ENCODE data around the gene FIBIN. TPM values are rescaled to one million over a fixed set of nuclear protein-coding genes. Genes with fewer than 3 reads are reported as not detected.

FIBIN gene
- total and polyA plus RNA-seq, 2 donors (not counting 3 experiments of a cell fraction or from before 2014, with no cell fraction given), result not detected

- H3K79me2 ChIP-seq (ENCODE audit: control insufficient read depth, insufficient read depth, low read length), result no peaks in the 10 kb centered on the region
- no peak overlapping the region for H3K4me3 ChIP-seq (replicated peaks in 1 of 3; ENCODE audit: insufficient read depth in 1 of 3, low read depth in 1 of 3, low read length in 3 of 3)
- intact Hi-C loops (cut with micrococcal nuclease) (no loop called here), dilution Hi-C loops (cut with MboI; ENCODE audit: extremely low pct_ligation_motif_present, low sequenced_read_pairs) (no loop called here)
- no peaks in the 10 kb centered on the region for H3K9me3 ChIP-seq (replicated peaks; ENCODE audit: control insufficient read depth, insufficient read depth, low read length)
- TF ChIP-seq, protein P1, sequence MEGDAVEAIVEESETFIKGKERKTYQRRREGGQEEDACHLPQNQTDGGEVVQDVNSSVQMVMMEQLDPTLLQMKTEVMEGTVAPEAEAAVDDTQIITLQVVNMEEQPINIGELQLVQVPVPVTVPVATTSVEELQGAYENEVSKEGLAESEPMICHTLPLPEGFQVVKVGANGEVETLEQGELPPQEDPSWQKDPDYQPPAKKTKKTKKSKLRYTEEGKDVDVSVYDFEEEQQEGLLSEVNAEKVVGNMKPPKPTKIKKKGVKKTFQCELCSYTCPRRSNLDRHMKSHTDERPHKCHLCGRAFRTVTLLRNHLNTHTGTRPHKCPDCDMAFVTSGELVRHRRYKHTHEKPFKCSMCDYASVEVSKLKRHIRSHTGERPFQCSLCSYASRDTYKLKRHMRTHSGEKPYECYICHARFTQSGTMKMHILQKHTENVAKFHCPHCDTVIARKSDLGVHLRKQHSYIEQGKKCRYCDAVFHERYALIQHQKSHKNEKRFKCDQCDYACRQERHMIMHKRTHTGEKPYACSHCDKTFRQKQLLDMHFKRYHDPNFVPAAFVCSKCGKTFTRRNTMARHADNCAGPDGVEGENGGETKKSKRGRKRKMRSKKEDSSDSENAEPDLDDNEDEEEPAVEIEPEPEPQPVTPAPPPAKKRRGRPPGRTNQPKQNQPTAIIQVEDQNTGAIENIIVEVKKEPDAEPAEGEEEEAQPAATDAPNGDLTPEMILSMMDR (IDR thresholded peaks at IDR 0.05; ENCODE audit: extremely low read depth in 1 of 2, insufficient read depth in 1 of 2, low read depth in 1 of 2, low read length in 2 of 2), result no peak
- TF ChIP-seq MYC (IDR thresholded peaks at IDR 0.05; ENCODE audit: low read depth, low read length) (no peak), POLR2A (IDR thresholded peaks at IDR 0.05; ENCODE audit: low read depth, low read length) (no peak), JUN (IDR thresholded peaks at IDR 0.05; ENCODE audit: borderline replicate concordance, insufficient read depth, insufficient read length, low read depth) (no peak), MAX (IDR thresholded peaks at IDR 0.05; ENCODE audit: insufficient read depth, insufficient read length) (no peak)
- no peaks in the 10 kb centered on the region for H3K9me1 ChIP-seq (replicated peaks; ENCODE audit: control insufficient read depth, extremely low read depth, insufficient read depth, low read length)
- H3K4me2 ChIP-seq (ENCODE audit: insufficient read depth, low read length), result no peak overlapping the region
- H3K27me3 ChIP-seq (ENCODE audit: control insufficient read depth in 2 of 2, insufficient read depth in 2 of 2, low read length in 2 of 2), result no peaks in the 10 kb centered on the region
- DNase-seq (ENCODE audit: low read depth, low spot score), result no peak
- CTCF ChIA-PET, result no interaction called here
- H4K20me1 ChIP-seq (replicated peaks; ENCODE audit: control insufficient read depth, extremely low read depth, insufficient read depth, low read length), result no peaks in the 10 kb centered on the region
- BruUV-seq (replicated peaks), result no TSS peak
- no peak overlapping the region for H3K9ac ChIP-seq (replicated peaks; ENCODE audit: extremely low read depth, insufficient read depth, low read length)
- no peak for FAIRE-seq
- no peaks in the 10 kb centered on the region for H3K4me1 ChIP-seq (ENCODE audit: control insufficient read depth, extremely low read depth, insufficient read depth, low read length)
- no peaks in the 10 kb centered on the region for H3K36me3 ChIP-seq (ENCODE audit: control insufficient read depth in 2 of 2, extremely low read depth in 1 of 2, insufficient read depth in 2 of 2, low read length in 2 of 2)
- POLR2A ChIA-PET, result no interaction called here
- no peak overlapping the region for H2AFZ ChIP-seq (ENCODE audit: low read depth, low read length)
- H3K27ac ChIP-seq (ENCODE audit: insufficient read depth, low read depth, low read length), result no peak overlapping the region
Measured at GRCh38 chr11:26949846-26950245, 44.1 kb upstream of the FIBIN start.

GRCh38 chr11:26950260-26950719 is 43.6 kb upstream of the FIBIN start:
- FAIRE-seq (no peak), DNase-seq (ENCODE audit: low read depth, low spot score) (no peak)
- BruUV-seq (replicated peaks), result no TSS peak
- Histone ChIP-seq H3K9me3 (replicated peaks; ENCODE audit: control insufficient read depth, insufficient read depth, low read length) (no peaks in the 10 kb centered on the region), H3K79me2 (ENCODE audit: control insufficient read depth, insufficient read depth, low read length) (no peaks in the 10 kb centered on the region), H2AFZ (ENCODE audit: low read depth, low read length) (no peak overlapping the region), H3K36me3 (ENCODE audit: control insufficient read depth in 2 of 2, extremely low read depth in 1 of 2, insufficient read depth in 2 of 2, low read length in 2 of 2) (no peaks in the 10 kb centered on the region), H3K27ac (ENCODE audit: insufficient read depth, low read depth, low read length) (no peak overlapping the region), H3K4me2 (ENCODE audit: insufficient read depth, low read length) (no peak overlapping the region), H4K20me1 (replicated peaks; ENCODE audit: control insufficient read depth, extremely low read depth, insufficient read depth, low read length) (no peaks in the 10 kb centered on the region), H3K4me3 (replicated peaks in 1 of 3; ENCODE audit: insufficient read depth in 1 of 3, low read depth in 1 of 3, low read length in 3 of 3) (no peak overlapping the region), H3K4me1 (ENCODE audit: control insufficient read depth, extremely low read depth, insufficient read depth, low read length) (no peaks in the 10 kb centered on the region), H3K27me3 (ENCODE audit: control insufficient read depth in 2 of 2, insufficient read depth in 2 of 2, low read length in 2 of 2) (no peaks in the 10 kb centered on the region), H3K9me1 (replicated peaks; ENCODE audit: control insufficient read depth, extremely low read depth, insufficient read depth, low read length) (no peaks in the 10 kb centered on the region), H3K9ac (replicated peaks; ENCODE audit: extremely low read depth, insufficient read depth, low read length) (no peak overlapping the region)
- ChIA-PET POLR2A (no interaction called here), CTCF (no interaction called here)
- intact Hi-C loops (cut with micrococcal nuclease), result no loop called here
- TF ChIP-seq MAX (IDR thresholded peaks at IDR 0.05; ENCODE audit: insufficient read depth, insufficient read length) (no peak), FOS (IDR thresholded peaks at IDR 0.05; ENCODE audit: borderline replicate concordance, insufficient read depth, low read length) (no peak), JUN (IDR thresholded peaks at IDR 0.05; ENCODE audit: borderline replicate concordance, insufficient read depth, insufficient read length, low read depth) (no peak), GATA2 (IDR thresholded peaks at IDR 0.05; ENCODE audit: insufficient read depth, insufficient read length, low read depth, low read length) (no peak), MYC (IDR thresholded peaks at IDR 0.05; ENCODE audit: low read depth, low read length) (no peak), POLR2A (IDR thresholded peaks at IDR 0.05; ENCODE audit: low read depth, low read length) (no peak), POLR2AphosphoS5 (IDR thresholded peaks at IDR 0.05; ENCODE audit: insufficient read depth, low read depth, low read length) (no peak), EZH2 (IDR thresholded peaks at IDR 0.05; ENCODE audit: borderline replicate concordance, low read depth, low read length, severe bottlenecking) (no peak)
- TF ChIP-seq, protein P1 (IDR thresholded peaks at IDR 0.05; ENCODE audit: extremely low read depth in 1 of 2, insufficient read depth in 1 of 2, low read depth in 1 of 2, low read length in 2 of 2), result no peak
- dilution Hi-C loops (cut with MboI; ENCODE audit: extremely low pct_ligation_motif_present, low sequenced_read_pairs), result no loop called here

All from endothelial cell of umbilical vein (primary cell).